Measurements from ENCODE around the gene RBBP4.

DNA sequence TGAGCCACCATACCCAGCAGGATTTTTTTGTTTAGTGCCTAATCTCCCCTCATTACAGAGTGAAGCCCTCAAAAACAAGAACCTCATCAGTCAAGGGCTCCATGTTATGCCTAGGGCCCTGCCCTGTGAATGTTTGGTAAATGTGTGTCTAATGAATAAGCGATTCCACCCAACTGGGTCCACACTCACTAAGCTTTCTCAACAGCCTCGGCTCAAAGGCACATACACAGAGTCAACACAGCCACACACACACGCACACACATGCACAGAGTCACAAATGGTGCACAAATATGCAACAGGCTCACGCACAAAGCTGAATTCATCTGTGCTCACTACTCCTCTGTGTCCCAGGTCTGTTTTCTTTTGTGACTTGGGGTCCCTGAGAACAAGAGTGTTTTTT is 63.3 kb downstream of the RBBP4 start:
- no peak for TF ChIP-seq POLR2A (IDR thresholded peaks at IDR 0.05; ENCODE audit: control extremely low read depth in 1 of 2, low read depth in 2 of 2, low read length in 2 of 2)
- no peak for TF ChIP-seq CTCF (IDR thresholded peaks at IDR 0.05; ENCODE audit: control extremely low read depth in 1 of 3, insufficient read depth in 1 of 3, low read depth in 1 of 3, low read length in 3 of 3)
- no peak for TF ChIP-seq BRCA1 (IDR thresholded peaks at IDR 0.05; ENCODE audit: low read depth, low read length)
- TF ChIP-seq, protein P1, sequence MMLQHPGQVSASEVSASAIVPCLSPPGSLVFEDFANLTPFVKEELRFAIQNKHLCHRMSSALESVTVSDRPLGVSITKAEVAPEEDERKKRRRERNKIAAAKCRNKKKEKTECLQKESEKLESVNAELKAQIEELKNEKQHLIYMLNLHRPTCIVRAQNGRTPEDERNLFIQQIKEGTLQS (IDR thresholded peaks at IDR 0.05; ENCODE audit: insufficient read depth, low read depth, low read length): no peak
- no peak for TF ChIP-seq RNF2 (IDR thresholded peaks at IDR 0.05; ENCODE audit: borderline replicate concordance, low read depth, low read length, missing control alignments, poor library complexity, severe bottlenecking)
- TF ChIP-seq CEBPB (IDR thresholded peaks at IDR 0.05; ENCODE audit: low read depth, low read length): no peak
- TF ChIP-seq CHD1 (IDR thresholded peaks at IDR 0.05; ENCODE audit: low read depth, low read length): no peak
- TF ChIP-seq KDM1A (IDR thresholded peaks at IDR 0.05; ENCODE audit: borderline replicate concordance, low read length): no peak
- TF ChIP-seq ZNF274 (IDR thresholded peaks at IDR 0.05; ENCODE audit: borderline replicate concordance, extremely low read depth, low read length): no peak
- no peak for TF ChIP-seq FOSL1 (IDR thresholded peaks at IDR 0.05; ENCODE audit: insufficient read depth, low read depth, low read length)
- no peak for TF ChIP-seq GABPA (IDR thresholded peaks at IDR 0.05; ENCODE audit: borderline replicate concordance, insufficient read depth, low read length)
- no peak for TF ChIP-seq EZH2 (IDR thresholded peaks at IDR 0.05; ENCODE audit: low read depth, low read length, severe bottlenecking)
- no peak for TF ChIP-seq SIN3A (conservative IDR thresholded peaks at IDR 0.05 in 1 of 2, IDR thresholded peaks at IDR 0.05 in 1 of 2; ENCODE audit: low read depth in 1 of 2, low read length in 2 of 2)
